Measurements from ENCODE around the gene VAV2.
A peak's percentile ranks its signal among the peaks of the same experiment; 100 is the strongest.

Gene VAV2

GRCh38 chr9:133877327-133877726 lies 114.8 kb downstream of the VAV2 start:
- no peak overlapping the region for H2AFZ ChIP-seq (ENCODE audit: low read length)
- no peak overlapping the region for H3K9ac ChIP-seq (ENCODE audit: low read depth, low read length, poor library complexity)
- H3K23ac ChIP-seq (ENCODE audit: low read depth, low read length, poor library complexity): no peak overlapping the region
- H3K14ac ChIP-seq (ENCODE audit: low read length): peak overlapping the region; percentile 3
- no peak overlapping the region for H2AK5ac ChIP-seq (ENCODE audit: low read depth, low read length)
- no CpG with 5 or more reads among the region's 5 CpGs for WGBS, 2 donors (ENCODE audit: extremely low coverage in 2 of 2, insufficient read length in 2 of 2, insufficient replicate concordance in 1 of 2)
- H3K4me2 ChIP-seq (ENCODE audit: insufficient read depth, low read length, poor library complexity, severe bottlenecking): no peak overlapping the region
- H2BK15ac ChIP-seq (ENCODE audit: low read length): no peak overlapping the region
- peak overlapping the region; percentile 73 for H3K18ac ChIP-seq (ENCODE audit: low read length)
- H3K79me1 ChIP-seq (ENCODE audit: low read depth, low read length): peaks cover 46% of the 10 kb centered on the region
- H3K27ac ChIP-seq (replicated peaks; ENCODE audit: low read length): no peak overlapping the region
- DNase-seq (ENCODE audit: low spot score): no peak
- H2BK120ac ChIP-seq (ENCODE audit: low read depth, low read length): no peak overlapping the region
- H2BK5ac ChIP-seq (ENCODE audit: low read length): no peak overlapping the region
- no peak overlapping the region for H3K4me3 ChIP-seq (ENCODE audit: low read length in 2 of 2)
- no peaks in the 10 kb centered on the region for H3K9me3 ChIP-seq (replicated peaks in 1 of 2; ENCODE audit: control insufficient read depth in 2 of 2, insufficient read depth in 1 of 2, low read depth in 1 of 2, low read length in 2 of 2)
- peaks cover 21 to 40% of the 10 kb centered on the region in 2 donors for H3K4me1 ChIP-seq (ENCODE audit: control insufficient read depth in 2 of 2, insufficient read depth in 1 of 2, low read depth in 1 of 2, low read length in 2 of 2)
- H4K91ac ChIP-seq (ENCODE audit: low read depth, low read length, poor library complexity): no peak overlapping the region
- H4K8ac ChIP-seq (ENCODE audit: low read depth, low read length): no peak overlapping the region
- peaks cover 0 to 2% of the 10 kb centered on the region in 2 donors for H3K36me3 ChIP-seq (replicated peaks in 1 of 2; ENCODE audit: control insufficient read depth in 2 of 2, insufficient read depth in 2 of 2, low read length in 2 of 2)
- no peaks in the 10 kb centered on the region for H3K27me3 ChIP-seq (ENCODE audit: control insufficient read depth in 3 of 3, insufficient read depth in 3 of 3, low read depth in 1 of 3, low read length in 3 of 3)
- no peak overlapping the region for H2BK12ac ChIP-seq (ENCODE audit: low read length)
- no peak overlapping the region for H3K4ac ChIP-seq (ENCODE audit: low read length)

- Histone ChIP-seq H3K79me1 (ENCODE audit: low read depth, low read length) (peaks cover 44% of the 10 kb centered on the region), H3K4ac (ENCODE audit: low read length) (no peak overlapping the region), H3K23ac (ENCODE audit: low read depth, low read length, poor library complexity) (no peak overlapping the region), H2BK120ac (ENCODE audit: low read depth, low read length) (no peak overlapping the region), H2BK15ac (ENCODE audit: low read length) (peak overlapping the region; percentile 75), H4K91ac (ENCODE audit: low read depth, low read length, poor library complexity) (no peak overlapping the region), H3K36me3 (replicated peaks in 1 of 2; ENCODE audit: control insufficient read depth in 2 of 2, insufficient read depth in 2 of 2, low read length in 2 of 2) (peaks cover 0 to 2% of the 10 kb centered on the region in 2 donors), H3K27me3 (ENCODE audit: control insufficient read depth in 3 of 3, insufficient read depth in 3 of 3, low read depth in 1 of 3, low read length in 3 of 3) (no peaks in the 10 kb centered on the region), H2AFZ (ENCODE audit: low read length) (no peak overlapping the region), H3K4me3 (ENCODE audit: low read length in 2 of 2) (no peak overlapping the region), H3K27ac (replicated peaks; ENCODE audit: low read length) (no peak overlapping the region), H3K9ac (ENCODE audit: low read depth, low read length, poor library complexity) (peak overlapping the region; percentile 32), H3K4me1 (ENCODE audit: control insufficient read depth in 2 of 2, insufficient read depth in 1 of 2, low read depth in 1 of 2, low read length in 2 of 2) (peaks cover 17 to 35% of the 10 kb centered on the region in 2 donors), H3K18ac (ENCODE audit: low read length) (peak overlapping the region; percentile 94), H2BK12ac (ENCODE audit: low read length) (no peak overlapping the region), H3K9me3 (replicated peaks in 1 of 2; ENCODE audit: control insufficient read depth in 2 of 2, insufficient read depth in 1 of 2, low read depth in 1 of 2, low read length in 2 of 2) (no peaks in the 10 kb centered on the region), H2BK5ac (ENCODE audit: low read length) (no peak overlapping the region), H3K14ac (ENCODE audit: low read length) (peak overlapping the region; percentile 3), H2AK5ac (ENCODE audit: low read depth, low read length) (peak overlapping the region; percentile 97), H4K8ac (ENCODE audit: low read depth, low read length) (no peak overlapping the region), H3K4me2 (ENCODE audit: insufficient read depth, low read length, poor library complexity, severe bottlenecking) (no peak overlapping the region)
- WGBS, 2 donors (ENCODE audit: extremely low coverage in 2 of 2, insufficient read length in 2 of 2, insufficient replicate concordance in 1 of 2): no CpG with 5 or more reads among the region's 13 CpGs
- no peak for DNase-seq (ENCODE audit: low spot score)
Measured at GRCh38 chr9:133876836-133877235, 115.3 kb downstream of the VAV2 start.

GRCh38 chr9:133876144-133876543 lies 116.0 kb downstream of the VAV2 start:
- Histone ChIP-seq H3K4ac (ENCODE audit: low read length) (peak overlapping the region; percentile 17), H2AFZ (ENCODE audit: low read length) (no peak overlapping the region), H4K8ac (ENCODE audit: low read depth, low read length) (no peak overlapping the region), H2BK120ac (ENCODE audit: low read depth, low read length) (no peak overlapping the region), H3K27me3 (ENCODE audit: control insufficient read depth in 3 of 3, insufficient read depth in 3 of 3, low read depth in 1 of 3, low read length in 3 of 3) (no peaks in the 10 kb centered on the region), H2BK15ac (ENCODE audit: low read length) (peak overlapping the region; percentile 75), H3K79me1 (ENCODE audit: low read depth, low read length) (peaks cover 44% of the 10 kb centered on the region), H3K36me3 (replicated peaks in 1 of 2; ENCODE audit: control insufficient read depth in 2 of 2, insufficient read depth in 2 of 2, low read length in 2 of 2) (peaks cover 0 to 2% of the 10 kb centered on the region in 2 donors), H3K9me3 (replicated peaks in 1 of 2; ENCODE audit: control insufficient read depth in 2 of 2, insufficient read depth in 1 of 2, low read depth in 1 of 2, low read length in 2 of 2) (no peaks in the 10 kb centered on the region), H2BK5ac (ENCODE audit: low read length) (no peak overlapping the region), H4K91ac (ENCODE audit: low read depth, low read length, poor library complexity) (no peak overlapping the region), H3K4me2 (ENCODE audit: insufficient read depth, low read length, poor library complexity, severe bottlenecking) (no peak overlapping the region), H2BK12ac (ENCODE audit: low read length) (no peak overlapping the region), H3K27ac (replicated peaks; ENCODE audit: low read length) (no peak overlapping the region), H3K14ac (ENCODE audit: low read length) (no peak overlapping the region), H3K23ac (ENCODE audit: low read depth, low read length, poor library complexity) (peak overlapping the region; percentile 25), H3K4me1 (ENCODE audit: control insufficient read depth in 2 of 2, insufficient read depth in 1 of 2, low read depth in 1 of 2, low read length in 2 of 2) (peaks cover 17 to 30% of the 10 kb centered on the region in 2 donors), H3K9ac (ENCODE audit: low read depth, low read length, poor library complexity) (peak overlapping the region; percentile 32), H2AK5ac (ENCODE audit: low read depth, low read length) (peak overlapping the region; percentile 97), H3K4me3 (ENCODE audit: low read length in 2 of 2) (peak overlapping the region in 1 of 2 donors; percentile 49), H3K18ac (ENCODE audit: low read length) (peak overlapping the region; percentile 94)
- no peak for DNase-seq (ENCODE audit: low spot score)
- WGBS, 2 donors (ENCODE audit: extremely low coverage in 2 of 2, insufficient read length in 2 of 2, insufficient replicate concordance in 1 of 2): no CpG with 5 or more reads among the region's 11 CpGs

GRCh38 chr9:133875131-133875530 lies 117.0 kb downstream of the VAV2 start:
- no peak overlapping the region for H2BK5ac ChIP-seq (ENCODE audit: low read length)
- no peak overlapping the region for H3K4ac ChIP-seq (ENCODE audit: low read length)
- no peak overlapping the region for H2AFZ ChIP-seq (ENCODE audit: low read length)
- H3K4me3 ChIP-seq (ENCODE audit: low read length in 2 of 2): no peak overlapping the region
- H3K14ac ChIP-seq (ENCODE audit: low read length): no peak overlapping the region
- H3K27me3 ChIP-seq (ENCODE audit: control insufficient read depth in 3 of 3, insufficient read depth in 3 of 3, low read depth in 1 of 3, low read length in 3 of 3): no peaks in the 10 kb centered on the region
- DNase-seq (ENCODE audit: low spot score): no peak
- peak overlapping the region; percentile 97 for H2AK5ac ChIP-seq (ENCODE audit: low read depth, low read length)
- H3K4me2 ChIP-seq (ENCODE audit: insufficient read depth, low read length, poor library complexity, severe bottlenecking): no peak overlapping the region
- H4K91ac ChIP-seq (ENCODE audit: low read depth, low read length, poor library complexity): no peak overlapping the region
- no peak overlapping the region for H3K9ac ChIP-seq (ENCODE audit: low read depth, low read length, poor library complexity)
- no peak overlapping the region for H2BK120ac ChIP-seq (ENCODE audit: low read depth, low read length)
- peak overlapping the region; percentile 75 for H2BK15ac ChIP-seq (ENCODE audit: low read length)
- H4K8ac ChIP-seq (ENCODE audit: low read depth, low read length): no peak overlapping the region
- H2BK12ac ChIP-seq (ENCODE audit: low read length): no peak overlapping the region
- H3K23ac ChIP-seq (ENCODE audit: low read depth, low read length, poor library complexity): no peak overlapping the region
- H3K18ac ChIP-seq (ENCODE audit: low read length): peak overlapping the region; percentile 93
- H3K36me3 ChIP-seq (replicated peaks in 1 of 2; ENCODE audit: control insufficient read depth in 2 of 2, insufficient read depth in 2 of 2, low read length in 2 of 2): peaks cover 0 to 2% of the 10 kb centered on the region in 2 donors
- no peaks in the 10 kb centered on the region for H3K9me3 ChIP-seq (replicated peaks in 1 of 2; ENCODE audit: control insufficient read depth in 2 of 2, insufficient read depth in 1 of 2, low read depth in 1 of 2, low read length in 2 of 2)
- no CpG with 5 or more reads among the region's 11 CpGs for whole genome bisulfite sequencing, 2 donors (ENCODE audit: extremely low coverage in 2 of 2, insufficient read length in 2 of 2, insufficient replicate concordance in 1 of 2)
- H3K4me1 ChIP-seq (ENCODE audit: control insufficient read depth in 2 of 2, insufficient read depth in 1 of 2, low read depth in 1 of 2, low read length in 2 of 2): peaks cover 21 to 26% of the 10 kb centered on the region in 2 donors
- H3K27ac ChIP-seq (replicated peaks; ENCODE audit: low read length): no peak overlapping the region
- peaks cover 39% of the 10 kb centered on the region for H3K79me1 ChIP-seq (ENCODE audit: low read depth, low read length)

All from neuronal stem cell (in vitro differentiated cells).